ENCODE measurements around the gene MPHOSPH10. TPM values are rescaled to one million over a fixed set of nuclear protein-coding genes. Genes with fewer than 3 reads are reported as not detected.

The MPHOSPH10 gene
- total and polyA plus RNA-seq, 2 of the 13 experiments (the other 11 are each of a cell fraction or from before 2014, with no cell fraction given), result 37.8 to 137 TPM

GRCh38 chr2:71129902-71130151 lies 607 bp upstream of the MPHOSPH10 start (continued):
- TF ChIP-seq, protein P1, sequence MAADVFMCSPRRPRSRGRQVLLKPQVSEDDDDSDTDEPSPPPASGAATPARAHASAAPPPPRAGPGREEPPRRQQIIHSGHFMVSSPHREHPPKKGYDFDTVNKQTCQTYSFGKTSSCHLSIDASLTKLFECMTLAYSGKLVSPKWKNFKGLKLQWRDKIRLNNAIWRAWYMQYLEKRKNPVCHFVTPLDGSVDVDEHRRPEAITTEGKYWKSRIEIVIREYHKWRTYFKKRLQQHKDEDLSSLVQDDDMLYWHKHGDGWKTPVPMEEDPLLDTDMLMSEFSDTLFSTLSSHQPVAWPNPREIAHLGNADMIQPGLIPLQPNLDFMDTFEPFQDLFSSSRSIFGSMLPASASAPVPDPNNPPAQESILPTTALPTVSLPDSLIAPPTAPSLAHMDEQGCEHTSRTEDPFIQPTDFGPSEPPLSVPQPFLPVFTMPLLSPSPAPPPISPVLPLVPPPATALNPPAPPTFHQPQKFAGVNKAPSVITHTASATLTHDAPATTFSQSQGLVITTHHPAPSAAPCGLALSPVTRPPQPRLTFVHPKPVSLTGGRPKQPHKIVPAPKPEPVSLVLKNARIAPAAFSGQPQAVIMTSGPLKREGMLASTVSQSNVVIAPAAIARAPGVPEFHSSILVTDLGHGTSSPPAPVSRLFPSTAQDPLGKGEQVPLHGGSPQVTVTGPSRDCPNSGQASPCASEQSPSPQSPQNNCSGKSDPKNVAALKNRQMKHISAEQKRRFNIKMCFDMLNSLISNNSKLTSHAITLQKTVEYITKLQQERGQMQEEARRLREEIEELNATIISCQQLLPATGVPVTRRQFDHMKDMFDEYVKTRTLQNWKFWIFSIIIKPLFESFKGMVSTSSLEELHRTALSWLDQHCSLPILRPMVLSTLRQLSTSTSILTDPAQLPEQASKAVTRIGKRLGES (CRISPR knock-in tag; IDR thresholded peaks at IDR 0.05; ENCODE audit: borderline replicate concordance), result no peak
- TF ChIP-seq ZNF879 (CRISPR knock-in tag; IDR thresholded peaks at IDR 0.05), result no peak
- TF ChIP-seq, protein P2, sequence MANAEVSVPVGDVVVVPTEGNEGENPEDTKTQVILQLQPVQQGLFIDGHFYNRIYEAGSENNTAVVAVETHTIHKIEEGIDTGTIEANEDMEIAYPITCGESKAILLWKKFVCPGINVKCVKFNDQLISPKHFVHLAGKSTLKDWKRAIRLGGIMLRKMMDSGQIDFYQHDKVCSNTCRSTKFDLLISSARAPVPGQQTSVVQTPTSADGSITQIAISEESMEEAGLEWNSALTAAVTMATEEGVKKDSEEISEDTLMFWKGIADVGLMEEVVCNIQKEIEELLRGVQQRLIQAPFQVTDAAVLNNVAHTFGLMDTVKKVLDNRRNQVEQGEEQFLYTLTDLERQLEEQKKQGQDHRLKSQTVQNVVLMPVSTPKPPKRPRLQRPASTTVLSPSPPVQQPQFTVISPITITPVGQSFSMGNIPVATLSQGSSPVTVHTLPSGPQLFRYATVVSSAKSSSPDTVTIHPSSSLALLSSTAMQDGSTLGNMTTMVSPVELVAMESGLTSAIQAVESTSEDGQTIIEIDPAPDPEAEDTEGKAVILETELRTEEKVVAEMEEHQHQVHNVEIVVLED (CRISPR knock-in tag; IDR thresholded peaks at IDR 0.05; ENCODE audit: borderline replicate concordance), result no peak
- TF ChIP-seq FOXC1 (CRISPR knock-in tag; IDR thresholded peaks at IDR 0.05; ENCODE audit: borderline replicate concordance), result no peak; the same call in 1 of the 2 replicates
- TF ChIP-seq ZNF274 (CRISPR knock-in tag; IDR thresholded peaks at IDR 0.05), result no peak
- no peak for TF ChIP-seq SUZ12 (IDR thresholded peaks at IDR 0.05; ENCODE audit: low read depth, low read length)
- TF ChIP-seq SMYD3 (CRISPR knock-in tag; IDR thresholded peaks at IDR 0.05), result no peak; the same call in 1 of the 2 replicates
- TF ChIP-seq BRF2 (CRISPR knock-in tag; IDR thresholded peaks at IDR 0.05), result no peak; the same call in 1 of the 2 replicates
- no peak for TF ChIP-seq MED13 (CRISPR knock-in tag; IDR thresholded peaks at IDR 0.05)
- peak; percentile 16; the same call in 1 of the 2 replicates for TF ChIP-seq EED (CRISPR knock-in tag; IDR thresholded peaks at IDR 0.05)
- TF ChIP-seq THAP11 (CRISPR knock-in tag; IDR thresholded peaks at IDR 0.05), result no peak
- no peak for TF ChIP-seq SIN3A (IDR thresholded peaks at IDR 0.05; ENCODE audit: borderline replicate concordance, low read depth, low read length)
- no peak for TF ChIP-seq RBFOX2 (IDR thresholded peaks at IDR 0.05; ENCODE audit: low read depth, low read length)
- peak; percentile 89; the same call in 1 of the 2 replicates for TF ChIP-seq ZNF737 (CRISPR knock-in tag; IDR thresholded peaks at IDR 0.05; ENCODE audit: borderline replicate concordance)
- TF ChIP-seq MXD4 (CRISPR knock-in tag; IDR thresholded peaks at IDR 0.05), result no peak
- no peak for TF ChIP-seq KAT8 (CRISPR knock-in tag; IDR thresholded peaks at IDR 0.05)
- no peak for TF ChIP-seq NFYC (CRISPR knock-in tag; IDR thresholded peaks at IDR 0.05)
- TF ChIP-seq, protein P3, sequence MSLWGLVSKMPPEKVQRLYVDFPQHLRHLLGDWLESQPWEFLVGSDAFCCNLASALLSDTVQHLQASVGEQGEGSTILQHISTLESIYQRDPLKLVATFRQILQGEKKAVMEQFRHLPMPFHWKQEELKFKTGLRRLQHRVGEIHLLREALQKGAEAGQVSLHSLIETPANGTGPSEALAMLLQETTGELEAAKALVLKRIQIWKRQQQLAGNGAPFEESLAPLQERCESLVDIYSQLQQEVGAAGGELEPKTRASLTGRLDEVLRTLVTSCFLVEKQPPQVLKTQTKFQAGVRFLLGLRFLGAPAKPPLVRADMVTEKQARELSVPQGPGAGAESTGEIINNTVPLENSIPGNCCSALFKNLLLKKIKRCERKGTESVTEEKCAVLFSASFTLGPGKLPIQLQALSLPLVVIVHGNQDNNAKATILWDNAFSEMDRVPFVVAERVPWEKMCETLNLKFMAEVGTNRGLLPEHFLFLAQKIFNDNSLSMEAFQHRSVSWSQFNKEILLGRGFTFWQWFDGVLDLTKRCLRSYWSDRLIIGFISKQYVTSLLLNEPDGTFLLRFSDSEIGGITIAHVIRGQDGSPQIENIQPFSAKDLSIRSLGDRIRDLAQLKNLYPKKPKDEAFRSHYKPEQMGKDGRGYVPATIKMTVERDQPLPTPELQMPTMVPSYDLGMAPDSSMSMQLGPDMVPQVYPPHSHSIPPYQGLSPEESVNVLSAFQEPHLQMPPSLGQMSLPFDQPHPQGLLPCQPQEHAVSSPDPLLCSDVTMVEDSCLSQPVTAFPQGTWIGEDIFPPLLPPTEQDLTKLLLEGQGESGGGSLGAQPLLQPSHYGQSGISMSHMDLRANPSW (CRISPR knock-in tag; IDR thresholded peaks at IDR 0.05; ENCODE audit: borderline replicate concordance), result no peak
- TF ChIP-seq SP4 (CRISPR knock-in tag; IDR thresholded peaks at IDR 0.05), result no peak
- no peak for TF ChIP-seq ZNF17 (CRISPR knock-in tag; IDR thresholded peaks at IDR 0.05)
- 0 out of 2 replicates have a peak, but pooled peaks have one; percentile 26 for TF ChIP-seq ZNF589 (CRISPR knock-in tag; conservative IDR thresholded peaks at IDR 0.05)
- no peak for TF ChIP-seq ZFP41 (CRISPR knock-in tag; IDR thresholded peaks at IDR 0.05; ENCODE audit: borderline replicate concordance)
- no peak; the same call in 1 of the 2 replicates for TF ChIP-seq ZNF607 (CRISPR knock-in tag; IDR thresholded peaks at IDR 0.05; ENCODE audit: borderline replicate concordance)
- no peak; the same call in 1 of the 2 replicates for TF ChIP-seq ZNF331 (CRISPR knock-in tag; IDR thresholded peaks at IDR 0.05)
- peak; percentile 59; the same call in 1 of the 2 replicates for TF ChIP-seq ZSCAN22 (CRISPR knock-in tag; IDR thresholded peaks at IDR 0.05)
